GM10266 (cell line): ENCODE measurements around the gene CLEC1B.
"Not testable (repeated sequence)": the region's sequence is repeated elsewhere in the genome, so short reads cannot be mapped to it uniquely, and the experiment has no call there.

Experiments used
- DNase-seq: peaks from one replicate; pipeline ENCODE4 v3.0.0; 2012; ENCODE audit errors: extremely low spot score
- CTCF ChIP-seq: IDR thresholded peaks from 2 replicates; pipeline ENCODE4 v1.5.1; 2012; ENCODE audit warnings: mild to moderate bottlenecking, low read depth; ENCODE audit not compliant: control insufficient read depth, insufficient read depth; ENCODE audit errors: missing control alignments

CLEC1B gene

GRCh38 chr12:10015450-10015849 is 16.5 kb upstream of the CLEC1B start:
- no peak for TF ChIP-seq CTCF
- no peak for DNase-seq

- no peak for DNase-seq
- TF ChIP-seq CTCF = no peak
Observed at GRCh38 chr12:10012630-10013330, 13.9 kb upstream of the CLEC1B start.

GRCh38 chr12:10001171-10001776 is 2.4 kb upstream of the CLEC1B start:
- TF ChIP-seq CTCF = no peak

GRCh38 chr12:9992296-9992695 is 6.6 kb downstream of the CLEC1B start:
- TF ChIP-seq CTCF = no peak
- no peak for DNase-seq

More at GRCh38 chr12:10001171-10001776, 2.4 kb upstream of the CLEC1B start:
- DNase-seq = no peak

- DNase-seq = no peak
Observed at GRCh38 chr12:9991876-9992275, 7.0 kb downstream of the CLEC1B start.

GRCh38 chr12:9980126-9980525 is 18.8 kb downstream of the CLEC1B start:
- no peak for TF ChIP-seq CTCF
- no peak for DNase-seq

More at GRCh38 chr12:9991876-9992275, 7.0 kb downstream of the CLEC1B start:
- TF ChIP-seq CTCF = no peak

GRCh38 chr12:9977916-9978315 is 21.0 kb downstream of the CLEC1B start:
- no peak for TF ChIP-seq CTCF
- no peak for DNase-seq

GRCh38 chr12:9976626-9977025 is 22.3 kb downstream of the CLEC1B start:
- not testable (repeated sequence) for DNase-seq
